Measurements from ENCODE around the gene EFCAB8.

Gene EFCAB8

DNA sequence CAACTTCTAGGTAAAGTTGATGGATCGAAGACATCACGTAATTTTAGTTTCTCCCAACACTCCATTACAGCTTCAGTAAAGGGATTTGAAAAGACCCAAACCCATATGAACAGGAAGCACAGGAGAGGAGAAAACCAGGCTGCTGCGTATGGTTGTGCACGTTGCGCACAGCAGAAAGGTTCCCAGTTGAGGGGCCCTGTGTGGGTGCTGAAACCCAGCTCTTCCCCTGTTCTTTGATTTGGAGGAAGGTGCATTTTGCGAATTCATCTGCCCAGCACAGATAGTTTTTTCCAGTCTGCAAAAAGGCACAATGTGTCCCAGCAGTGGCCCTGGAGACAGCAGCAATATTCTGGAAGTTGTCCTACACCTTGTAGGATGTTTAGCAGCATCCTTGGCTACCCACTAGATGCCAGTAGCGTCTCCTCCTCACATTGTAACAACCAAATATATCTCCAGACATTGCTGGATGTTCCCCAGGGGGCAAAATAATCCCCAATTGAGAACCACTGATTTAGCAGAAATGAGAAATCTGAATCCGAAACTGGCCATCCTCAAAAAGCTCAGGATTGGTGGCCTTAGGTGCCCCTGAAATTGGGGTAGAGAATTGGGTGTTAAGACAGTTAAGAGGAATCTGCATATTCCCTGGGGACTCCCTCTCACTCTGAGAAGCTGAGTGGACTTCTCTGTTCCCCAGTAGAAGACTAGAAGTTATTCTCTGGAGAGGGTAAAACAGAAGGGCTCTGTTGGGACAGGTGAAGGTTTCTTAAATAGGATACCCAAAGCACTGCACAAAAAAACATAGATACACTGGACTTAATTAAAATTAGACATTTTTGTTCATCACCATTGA is 133.3 kb downstream of the EFCAB8 start:
- DNase-seq (ENCODE audit: extremely low read depth, low read depth), result no peak
- TF ChIP-seq, protein P1, sequence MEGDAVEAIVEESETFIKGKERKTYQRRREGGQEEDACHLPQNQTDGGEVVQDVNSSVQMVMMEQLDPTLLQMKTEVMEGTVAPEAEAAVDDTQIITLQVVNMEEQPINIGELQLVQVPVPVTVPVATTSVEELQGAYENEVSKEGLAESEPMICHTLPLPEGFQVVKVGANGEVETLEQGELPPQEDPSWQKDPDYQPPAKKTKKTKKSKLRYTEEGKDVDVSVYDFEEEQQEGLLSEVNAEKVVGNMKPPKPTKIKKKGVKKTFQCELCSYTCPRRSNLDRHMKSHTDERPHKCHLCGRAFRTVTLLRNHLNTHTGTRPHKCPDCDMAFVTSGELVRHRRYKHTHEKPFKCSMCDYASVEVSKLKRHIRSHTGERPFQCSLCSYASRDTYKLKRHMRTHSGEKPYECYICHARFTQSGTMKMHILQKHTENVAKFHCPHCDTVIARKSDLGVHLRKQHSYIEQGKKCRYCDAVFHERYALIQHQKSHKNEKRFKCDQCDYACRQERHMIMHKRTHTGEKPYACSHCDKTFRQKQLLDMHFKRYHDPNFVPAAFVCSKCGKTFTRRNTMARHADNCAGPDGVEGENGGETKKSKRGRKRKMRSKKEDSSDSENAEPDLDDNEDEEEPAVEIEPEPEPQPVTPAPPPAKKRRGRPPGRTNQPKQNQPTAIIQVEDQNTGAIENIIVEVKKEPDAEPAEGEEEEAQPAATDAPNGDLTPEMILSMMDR (IDR thresholded peaks at IDR 0.05; ENCODE audit: low read depth, low read length), result no peak

DNA sequence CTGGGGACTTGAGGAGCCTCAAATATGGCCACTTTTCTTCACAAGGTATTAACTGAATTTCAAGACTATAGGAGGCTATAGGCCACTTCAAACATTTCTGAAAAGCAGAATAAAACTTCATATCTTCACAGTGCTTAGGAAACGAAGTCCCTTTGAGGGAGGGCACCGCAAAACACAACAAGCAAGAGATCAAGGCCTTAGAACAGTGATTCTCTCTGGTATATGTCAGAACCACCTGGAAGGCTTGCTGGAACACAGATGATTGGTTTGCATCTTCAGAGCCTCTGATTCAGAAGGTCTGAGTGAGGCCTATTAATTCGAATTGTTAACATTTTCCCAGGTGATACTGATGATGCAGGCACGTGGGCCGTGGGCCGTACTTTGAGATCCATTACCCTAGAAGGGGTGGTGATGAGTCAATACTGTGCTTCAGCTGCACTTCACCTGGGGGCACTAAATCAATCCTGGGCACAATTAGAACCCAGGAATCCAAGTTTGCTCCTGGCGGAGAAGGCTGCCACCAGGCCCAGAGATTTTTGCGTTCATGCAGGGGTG is 134.8 kb downstream of the EFCAB8 start:
- TF ChIP-seq, protein P1 (IDR thresholded peaks at IDR 0.05; ENCODE audit: low read depth, low read length), result no peak
- no peak for DNase-seq (ENCODE audit: extremely low read depth, low read depth)

GRCh38 chr20:32995802-32996201 is 137.1 kb downstream of the EFCAB8 start:
- TF ChIP-seq, protein P1 (IDR thresholded peaks at IDR 0.05; ENCODE audit: low read depth, low read length), result no peak; the same call in 1 of the 2 replicates
- DNase-seq (ENCODE audit: extremely low read depth, low read depth), result no peak

DNA sequence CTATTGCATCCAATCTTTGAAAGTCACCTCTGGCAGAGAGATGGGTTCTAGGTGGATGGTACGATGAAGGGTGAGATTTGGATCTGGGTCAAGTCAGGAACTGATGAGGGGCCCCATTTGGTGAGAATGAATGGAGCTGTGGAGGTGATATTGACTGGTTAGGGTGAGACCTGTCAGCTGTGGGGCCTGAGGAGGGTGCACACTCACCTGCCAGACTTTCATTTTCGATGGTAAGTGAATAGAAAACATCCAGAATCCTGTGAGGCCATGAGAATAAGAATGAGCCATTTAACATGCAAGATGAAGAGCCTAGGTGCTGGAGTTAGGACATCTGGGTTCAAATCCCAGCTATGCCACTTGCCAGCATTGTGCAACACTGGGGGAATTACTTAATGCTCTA is 138.7 kb downstream of the EFCAB8 start:
- TF ChIP-seq, protein P1 (IDR thresholded peaks at IDR 0.05; ENCODE audit: low read depth, low read length), result no peak

GRCh38 chr20:32999603-33000250 is 141.0 kb downstream of the EFCAB8 start:
- TF ChIP-seq, protein P1 (IDR thresholded peaks at IDR 0.05; ENCODE audit: low read depth, low read length), result no peak
- no peak for DNase-seq (ENCODE audit: extremely low read depth, low read depth)

More for the DNA sequence above, 138.7 kb downstream of the EFCAB8 start:
- DNase-seq (ENCODE audit: extremely low read depth, low read depth), result no peak

DNA sequence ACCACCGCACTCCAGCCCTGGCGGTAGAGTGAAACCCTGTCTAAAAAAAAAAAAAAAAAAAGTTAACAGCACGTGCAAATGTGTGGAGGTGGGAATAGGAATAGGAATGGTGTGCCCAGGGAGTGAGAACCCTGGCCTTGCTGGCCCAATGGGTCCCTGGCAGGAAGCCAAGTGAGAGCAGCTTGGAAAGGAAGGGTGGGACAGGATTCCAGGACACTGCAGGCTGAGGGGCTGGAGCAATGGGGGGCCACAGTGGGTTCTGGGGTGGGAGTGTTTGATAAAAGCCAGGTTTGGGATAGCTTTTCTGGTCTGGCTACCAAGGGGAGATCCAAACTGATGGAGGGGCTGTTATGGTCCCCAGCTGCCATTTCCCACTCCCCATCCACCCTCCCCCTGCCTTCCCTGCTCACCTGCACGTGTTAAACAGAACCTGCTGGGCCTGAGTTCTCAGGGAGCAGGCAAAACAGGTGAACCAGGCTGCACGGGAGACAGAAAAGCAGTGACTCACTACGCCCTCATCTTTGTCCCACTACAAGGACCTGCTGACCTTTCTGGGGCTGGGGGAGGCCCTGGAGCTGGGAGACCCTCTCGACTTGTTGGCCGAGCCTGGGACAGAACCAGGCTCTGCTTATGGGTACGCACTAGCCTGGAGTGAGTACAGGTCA is 142.2 kb downstream of the EFCAB8 start:
- DNase-seq (ENCODE audit: extremely low read depth, low read depth), result no peak
- TF ChIP-seq, protein P1 (IDR thresholded peaks at IDR 0.05; ENCODE audit: low read depth, low read length), result no peak

Data from AG09319 (cell line).